Activated naive CD8-positive, alpha-beta T cell (primary cell): ENCODE measurements around the gene SCP2.

Experiments
- H3K27ac Mint-ChIP-seq: one replicate; pipeline ENCODE4 v1.8.0; 2021; ENCODE audit warnings: mixed read lengths
- H3K27me3 Mint-ChIP-seq: one replicate; pipeline ENCODE4 v1.8.0; 2021; ENCODE audit warnings: mixed read lengths
- H3K36me3 Mint-ChIP-seq: one replicate; pipeline ENCODE4 v1.8.0; 2021; ENCODE audit warnings: mixed read lengths
- H3K4me1 Mint-ChIP-seq: one replicate; pipeline ENCODE4 v1.8.0; 2021; ENCODE audit warnings: low read depth, mixed read lengths
- H3K4me3 Mint-ChIP-seq: one replicate; pipeline ENCODE4 v1.8.0; 2021; ENCODE audit warnings: mild to moderate bottlenecking, mixed read lengths
- H3K9me3 Mint-ChIP-seq: one replicate; pipeline ENCODE4 v1.8.0; 2021; ENCODE audit warnings: low read depth, mixed read lengths

Gene SCP2

GRCh38 chr1:53071167-53071865, 144.2 kb downstream of the SCP2 start:
- no peaks in the 10 kb centered on the region for H3K4me1 Mint-ChIP-seq
- H3K27ac Mint-ChIP-seq, result no peak overlapping the region
- peaks cover 2% of the 10 kb centered on the region for H3K27me3 Mint-ChIP-seq
- H3K36me3 Mint-ChIP-seq, result no peaks in the 10 kb centered on the region
- H3K4me3 Mint-ChIP-seq, result no peak overlapping the region
- no peaks in the 10 kb centered on the region for H3K9me3 Mint-ChIP-seq

- no peak overlapping the region for H3K4me3 Mint-ChIP-seq
- no peaks in the 10 kb centered on the region for H3K9me3 Mint-ChIP-seq
- H3K4me1 Mint-ChIP-seq, result no peaks in the 10 kb centered on the region
- H3K27ac Mint-ChIP-seq, result no peak overlapping the region
- no peaks in the 10 kb centered on the region for H3K36me3 Mint-ChIP-seq
- H3K27me3 Mint-ChIP-seq, result no peaks in the 10 kb centered on the region
Measured at GRCh38 chr1:53071915-53072314, 144.8 kb downstream of the SCP2 start.

- Mint-ChIP-seq H3K36me3 (no peaks in the 10 kb centered on the region), H3K4me3 (no peak overlapping the region), H3K27me3 (no peaks in the 10 kb centered on the region), H3K4me1 (no peaks in the 10 kb centered on the region), H3K9me3 (no peaks in the 10 kb centered on the region), H3K27ac (no peak overlapping the region)
Measured at GRCh38 chr1:53073287-53073686, 146.2 kb downstream of the SCP2 start.

- Mint-ChIP-seq H3K27me3 (no peaks in the 10 kb centered on the region), H3K36me3 (no peaks in the 10 kb centered on the region), H3K9me3 (no peaks in the 10 kb centered on the region), H3K4me1 (no peaks in the 10 kb centered on the region), H3K4me3 (no peak overlapping the region), H3K27ac (no peak overlapping the region)
Measured at GRCh38 chr1:53073868-53074311, 146.8 kb downstream of the SCP2 start.

GRCh38 chr1:53074313-53075154, 147.5 kb downstream of the SCP2 start:
- Mint-ChIP-seq H3K9me3 (no peaks in the 10 kb centered on the region), H3K4me1 (no peaks in the 10 kb centered on the region), H3K27ac (no peak overlapping the region), H3K4me3 (no peak overlapping the region), H3K36me3 (no peaks in the 10 kb centered on the region), H3K27me3 (no peaks in the 10 kb centered on the region)

GRCh38 chr1:53075206-53075605, 148.1 kb downstream of the SCP2 start:
- no peaks in the 10 kb centered on the region for H3K9me3 Mint-ChIP-seq
- H3K4me3 Mint-ChIP-seq, result no peak overlapping the region
- no peaks in the 10 kb centered on the region for H3K4me1 Mint-ChIP-seq
- no peak overlapping the region for H3K27ac Mint-ChIP-seq
- H3K27me3 Mint-ChIP-seq, result no peaks in the 10 kb centered on the region
- H3K36me3 Mint-ChIP-seq, result no peaks in the 10 kb centered on the region

- Mint-ChIP-seq H3K4me3 (no peak overlapping the region), H3K4me1 (no peaks in the 10 kb centered on the region), H3K9me3 (no peaks in the 10 kb centered on the region), H3K27me3 (no peaks in the 10 kb centered on the region), H3K36me3 (no peaks in the 10 kb centered on the region), H3K27ac (no peak overlapping the region)
Measured at GRCh38 chr1:53075761-53076163, 148.7 kb downstream of the SCP2 start.

GRCh38 chr1:53076165-53076564, 149.1 kb downstream of the SCP2 start:
- H3K27ac Mint-ChIP-seq, result no peak overlapping the region
- H3K9me3 Mint-ChIP-seq, result no peaks in the 10 kb centered on the region
- H3K4me1 Mint-ChIP-seq, result no peaks in the 10 kb centered on the region
- no peaks in the 10 kb centered on the region for H3K27me3 Mint-ChIP-seq
- no peaks in the 10 kb centered on the region for H3K36me3 Mint-ChIP-seq
- no peak overlapping the region for H3K4me3 Mint-ChIP-seq

- no peaks in the 10 kb centered on the region for H3K27me3 Mint-ChIP-seq
- H3K4me3 Mint-ChIP-seq, result no peak overlapping the region
- no peaks in the 10 kb centered on the region for H3K4me1 Mint-ChIP-seq
- no peaks in the 10 kb centered on the region for H3K36me3 Mint-ChIP-seq
- H3K9me3 Mint-ChIP-seq, result no peaks in the 10 kb centered on the region
- H3K27ac Mint-ChIP-seq, result no peak overlapping the region
Measured at GRCh38 chr1:53076721-53077598, 149.9 kb downstream of the SCP2 start.

- no peaks in the 10 kb centered on the region for H3K36me3 Mint-ChIP-seq
- no peaks in the 10 kb centered on the region for H3K4me1 Mint-ChIP-seq
- no peaks in the 10 kb centered on the region for H3K27me3 Mint-ChIP-seq
- H3K4me3 Mint-ChIP-seq, result no peak overlapping the region
- H3K27ac Mint-ChIP-seq, result no peak overlapping the region
- no peaks in the 10 kb centered on the region for H3K9me3 Mint-ChIP-seq
Measured at GRCh38 chr1:53077599-53077965, 150.5 kb downstream of the SCP2 start.

- H3K27me3 Mint-ChIP-seq, result no peaks in the 10 kb centered on the region
- no peaks in the 10 kb centered on the region for H3K9me3 Mint-ChIP-seq
- H3K4me3 Mint-ChIP-seq, result no peak overlapping the region
- H3K4me1 Mint-ChIP-seq, result no peaks in the 10 kb centered on the region
- H3K36me3 Mint-ChIP-seq, result no peaks in the 10 kb centered on the region
- H3K27ac Mint-ChIP-seq, result no peak overlapping the region
Measured at GRCh38 chr1:53078333-53079101, 151.4 kb downstream of the SCP2 start.

- no peak overlapping the region for H3K27ac Mint-ChIP-seq
Measured at GRCh38 chr1:53079251-53079650, 152.2 kb downstream of the SCP2 start.

GRCh38 chr1:53080041-53080440, 153.0 kb downstream of the SCP2 start:
- Mint-ChIP-seq H3K4me3 (no peak overlapping the region), H3K4me1 (no peaks in the 10 kb centered on the region), H3K27me3 (no peaks in the 10 kb centered on the region), H3K36me3 (no peaks in the 10 kb centered on the region), H3K27ac (no peak overlapping the region), H3K9me3 (no peaks in the 10 kb centered on the region)

More at GRCh38 chr1:53079251-53079650, 152.2 kb downstream of the SCP2 start:
- Mint-ChIP-seq H3K9me3 (no peaks in the 10 kb centered on the region), H3K36me3 (no peaks in the 10 kb centered on the region), H3K4me3 (no peak overlapping the region), H3K27me3 (no peaks in the 10 kb centered on the region), H3K4me1 (no peaks in the 10 kb centered on the region)

- Mint-ChIP-seq H3K9me3 (no peaks in the 10 kb centered on the region), H3K27ac (no peak overlapping the region), H3K4me3 (no peak overlapping the region), H3K36me3 (no peaks in the 10 kb centered on the region), H3K4me1 (no peaks in the 10 kb centered on the region), H3K27me3 (no peaks in the 10 kb centered on the region)
Measured at GRCh38 chr1:53080769-53081168, 153.7 kb downstream of the SCP2 start.
